T-helper 17 cell (primary cell): Measurements from ENCODE around the gene UBE2M. TPM values are rescaled to one million over a fixed set of nuclear protein-coding genes. Genes with fewer than 3 reads are reported as not detected.

Experiments
- ATAC-seq: fragments of 150-1000 bp; cut with Tn5 transposase; 2 replicates; pipeline ENCODE4 v1.10.0; 2021; ENCODE audit warnings: mild to moderate bottlenecking, moderate library complexity
- DNase-seq, 3 donors: peaks; one replicate each; pipeline versions ENCODE4 v3.0.0 to v3.0.0-alpha.2; 2020 to 2021
- H3K9me3 ChIP-seq: one replicate; pipeline ENCODE4 v1.7.0; 2013; ENCODE audit warnings: low read length, mild to moderate bottlenecking; ENCODE audit not compliant: control insufficient read depth, poor library complexity, severe bottlenecking
- H3K27ac Mint-ChIP-seq: one replicate; pipeline ENCODE4 v1.8.0; 2022; ENCODE audit warnings: mild to moderate bottlenecking, moderate library complexity, mixed read lengths
- H3K27me3 Mint-ChIP-seq: one replicate; pipeline ENCODE4 v1.8.0; 2022; ENCODE audit warnings: mixed read lengths
- H3K36me3 Mint-ChIP-seq: one replicate; pipeline ENCODE4 v1.8.0; 2022; ENCODE audit warnings: low read depth, mixed read lengths
- H3K4me1 Mint-ChIP-seq: one replicate; pipeline ENCODE4 v1.8.0; 2022; ENCODE audit warnings: mild to moderate bottlenecking, mixed read lengths
- H3K4me3 Mint-ChIP-seq: one replicate; pipeline ENCODE4 v1.8.0; 2022; ENCODE audit warnings: mild to moderate bottlenecking, moderate library complexity, mixed read lengths
- total RNA-seq, 4 donors: library from RNA in 2 of 4; stranded (reverse) in 2 of 4; gene quantifications; one replicate each; pipeline ENCODE4 v1.2.3 and lab custom pipeline; 2022 to 2026

The UBE2M gene
- total RNA-seq, 2 donors from 2014 or later, result 36.1 to 63.5 TPM

DNA sequence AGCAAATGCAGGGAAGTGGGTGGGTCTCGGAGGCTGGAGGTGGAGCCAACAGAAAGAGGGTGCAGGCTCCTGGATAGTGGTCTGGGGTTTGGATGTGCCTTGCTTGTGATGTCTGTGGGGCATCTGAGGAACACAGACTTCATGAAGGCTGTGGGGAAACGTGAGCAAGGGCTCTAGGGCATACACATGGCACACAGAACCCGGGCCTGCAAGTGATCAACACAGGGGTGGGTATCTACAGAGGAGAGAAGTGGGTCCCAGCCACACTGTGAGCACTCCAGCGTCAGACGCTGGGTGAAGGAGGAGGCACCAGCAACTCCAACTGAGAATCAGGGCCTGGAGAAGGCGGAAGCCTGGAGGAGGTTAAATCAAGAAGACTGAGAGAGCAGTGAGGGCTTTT lies 5.4 kb upstream of the UBE2M start:
- Mint-ChIP-seq H3K36me3 (no peaks in the 10 kb centered on the region), H3K4me3 (peak overlapping the region; percentile 94), H3K27me3 (no peaks in the 10 kb centered on the region), H3K27ac (peak overlapping the region; percentile 92), H3K4me1 (peaks cover 31% of the 10 kb centered on the region)
- DNase-seq (no peak), ATAC-seq (no peak)
- H3K9me3 ChIP-seq, result no peaks in the 10 kb centered on the region

DNA sequence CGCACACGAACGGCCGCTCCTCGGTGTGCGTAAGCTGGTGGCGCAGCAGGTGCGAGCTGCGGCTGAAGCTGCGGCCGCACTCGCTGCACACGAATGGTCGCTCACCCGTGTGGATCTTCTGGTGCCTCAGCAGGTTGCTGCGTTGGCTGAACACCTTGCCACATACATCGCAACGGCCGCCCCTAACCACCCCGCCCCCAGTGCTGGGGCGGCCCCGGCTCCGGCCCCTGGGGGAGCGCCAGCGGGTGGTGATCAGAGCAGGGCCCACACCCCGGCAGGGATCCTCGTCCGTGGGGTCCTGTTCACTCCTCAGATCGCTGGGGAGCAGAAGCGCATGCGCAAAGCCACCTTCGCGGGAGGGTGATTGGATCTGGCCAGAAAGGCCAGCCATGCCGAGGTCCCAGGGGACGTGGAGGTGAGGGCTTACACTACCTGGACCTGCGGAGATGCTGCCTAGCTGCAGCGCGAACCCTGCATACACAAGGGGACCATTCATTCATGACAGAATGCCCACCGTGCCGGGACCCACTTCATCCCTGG lies 4.7 kb upstream of the UBE2M start:
- Mint-ChIP-seq H3K27ac (peak overlapping the region; percentile 92), H3K36me3 (no peaks in the 10 kb centered on the region), H3K4me1 (peaks cover 29% of the 10 kb centered on the region), H3K4me3 (peak overlapping the region; percentile 94), H3K27me3 (no peaks in the 10 kb centered on the region)
- no peak for DNase-seq
- H3K9me3 ChIP-seq, result no peaks in the 10 kb centered on the region
- ATAC-seq, result no peak

DNA sequence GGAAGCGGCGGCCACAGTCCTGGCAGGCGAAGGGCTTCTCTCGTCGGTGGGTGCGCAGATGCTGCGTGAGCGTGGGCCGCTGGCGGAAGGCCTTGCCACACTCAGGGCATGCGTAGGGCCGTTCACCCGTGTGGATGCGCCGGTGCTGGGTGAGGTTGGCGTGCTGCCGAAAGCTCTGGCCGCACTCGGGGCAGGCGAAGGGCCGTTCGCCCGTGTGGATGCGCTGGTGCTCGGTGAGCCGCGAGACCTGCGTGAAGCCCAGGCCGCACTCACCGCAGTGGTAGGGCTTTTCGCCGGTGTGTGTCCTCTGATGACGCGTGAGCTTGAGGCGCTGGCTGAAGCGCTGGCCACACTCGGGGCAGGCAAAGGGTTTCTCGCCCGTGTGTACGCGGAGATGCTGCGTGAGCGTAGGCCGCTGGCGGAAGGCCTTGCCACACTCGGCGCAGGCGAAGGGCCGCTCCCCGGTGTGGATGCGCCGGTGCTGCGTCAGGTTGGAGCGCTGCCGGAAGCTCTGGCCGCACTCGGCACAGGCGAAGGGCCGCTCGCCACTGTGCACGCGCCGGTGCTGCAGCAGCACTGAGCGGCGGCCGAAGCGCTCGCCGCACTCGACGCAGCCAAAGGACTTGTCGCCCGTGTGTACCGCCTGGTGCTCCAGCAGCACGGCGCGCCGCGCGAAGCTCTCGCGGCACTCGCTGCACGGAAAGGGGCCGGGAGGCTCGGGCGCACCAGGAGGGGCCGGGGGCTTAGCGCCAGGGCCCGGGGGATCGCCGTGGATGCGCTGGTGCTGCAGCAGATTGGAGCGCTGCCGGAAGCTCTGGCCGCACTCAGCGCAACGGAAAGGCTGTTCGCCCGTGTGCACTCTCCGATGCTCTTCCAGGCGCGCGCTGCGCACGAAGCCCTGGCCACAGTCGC lies 4.0 kb upstream of the UBE2M start:
- peaks cover 37% of the 10 kb centered on the region for H3K4me1 Mint-ChIP-seq
- H3K36me3 Mint-ChIP-seq, result no peaks in the 10 kb centered on the region
- DNase-seq (no peak), ATAC-seq (no peak)
- peak overlapping the region; percentile 94 for H3K4me3 Mint-ChIP-seq
- H3K9me3 ChIP-seq, result no peaks in the 10 kb centered on the region
- H3K27me3 Mint-ChIP-seq, result no peaks in the 10 kb centered on the region
- H3K27ac Mint-ChIP-seq, result peak overlapping the region; percentile 54

DNA sequence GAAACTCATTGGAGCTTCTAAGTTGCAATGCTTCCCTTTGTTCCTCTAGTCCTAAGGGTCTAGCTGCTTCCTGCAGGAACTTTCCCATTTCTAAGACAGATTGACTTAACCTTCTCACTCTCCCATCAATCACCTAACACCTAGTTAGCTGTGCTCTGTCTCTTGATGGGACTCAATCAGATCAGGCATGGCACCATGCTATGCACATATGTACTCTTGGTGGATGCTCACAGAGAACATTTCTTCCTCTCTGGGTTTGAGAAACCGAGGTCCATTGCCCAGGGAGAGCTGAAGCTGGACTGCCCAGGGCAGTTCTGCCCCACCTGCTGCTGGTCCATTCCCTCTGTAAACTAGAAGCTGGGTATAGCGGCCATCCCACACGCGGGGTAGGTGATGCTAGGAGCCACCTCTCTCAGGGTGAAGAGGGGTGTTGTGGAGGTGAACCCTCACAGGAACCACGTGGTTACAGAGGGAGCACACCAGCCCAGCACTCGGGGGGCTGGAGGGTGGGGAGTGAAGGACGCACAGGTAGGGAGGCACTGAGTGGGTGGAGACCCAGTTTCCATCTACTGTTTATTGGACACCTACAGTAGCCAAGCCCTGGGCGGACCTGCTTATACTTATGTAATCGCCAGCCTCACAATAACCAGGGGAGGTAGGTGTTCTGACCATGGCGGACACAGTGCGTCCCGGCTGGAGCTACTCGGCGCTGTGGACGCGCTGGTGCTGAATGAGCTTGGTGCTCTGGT lies 3.1 kb upstream of the UBE2M start:
- Mint-ChIP-seq H3K27me3 (no peaks in the 10 kb centered on the region), H3K36me3 (no peaks in the 10 kb centered on the region), H3K4me1 (peaks cover 39% of the 10 kb centered on the region), H3K27ac (peak overlapping the region; percentile 54), H3K4me3 (peak overlapping the region; percentile 94)
- ATAC-seq, result no peak
- no peaks in the 10 kb centered on the region for H3K9me3 ChIP-seq
- DNase-seq, result no peak

DNA sequence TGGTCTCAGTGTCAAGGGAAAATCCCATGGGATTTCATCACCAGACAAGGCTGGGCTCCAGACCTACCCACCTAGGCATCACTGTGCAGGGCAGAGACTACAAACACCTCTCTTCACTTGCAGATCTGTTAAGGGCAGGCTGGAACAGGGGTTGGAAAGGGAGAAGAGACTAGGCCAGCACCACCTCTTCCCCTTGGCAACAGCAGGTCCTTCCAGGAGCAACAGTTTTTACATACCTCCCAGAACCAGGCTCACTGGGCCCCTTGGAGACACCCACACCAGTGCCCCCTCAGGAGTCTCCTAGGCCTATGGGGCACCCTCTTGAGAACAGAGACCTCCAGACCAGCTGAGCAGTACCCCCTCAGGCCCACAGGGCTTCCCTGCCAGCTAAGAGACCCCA lies 2.5 kb upstream of the UBE2M start:
- no peaks in the 10 kb centered on the region for H3K36me3 Mint-ChIP-seq
- peak overlapping the region; percentile 99 for H3K4me3 Mint-ChIP-seq
- no peak for DNase-seq
- no peaks in the 10 kb centered on the region for H3K9me3 ChIP-seq
- H3K27me3 Mint-ChIP-seq, result no peaks in the 10 kb centered on the region
- peaks cover 44% of the 10 kb centered on the region for H3K4me1 Mint-ChIP-seq
- H3K27ac Mint-ChIP-seq, result peak overlapping the region; percentile 54
- ATAC-seq, result no peak

DNA sequence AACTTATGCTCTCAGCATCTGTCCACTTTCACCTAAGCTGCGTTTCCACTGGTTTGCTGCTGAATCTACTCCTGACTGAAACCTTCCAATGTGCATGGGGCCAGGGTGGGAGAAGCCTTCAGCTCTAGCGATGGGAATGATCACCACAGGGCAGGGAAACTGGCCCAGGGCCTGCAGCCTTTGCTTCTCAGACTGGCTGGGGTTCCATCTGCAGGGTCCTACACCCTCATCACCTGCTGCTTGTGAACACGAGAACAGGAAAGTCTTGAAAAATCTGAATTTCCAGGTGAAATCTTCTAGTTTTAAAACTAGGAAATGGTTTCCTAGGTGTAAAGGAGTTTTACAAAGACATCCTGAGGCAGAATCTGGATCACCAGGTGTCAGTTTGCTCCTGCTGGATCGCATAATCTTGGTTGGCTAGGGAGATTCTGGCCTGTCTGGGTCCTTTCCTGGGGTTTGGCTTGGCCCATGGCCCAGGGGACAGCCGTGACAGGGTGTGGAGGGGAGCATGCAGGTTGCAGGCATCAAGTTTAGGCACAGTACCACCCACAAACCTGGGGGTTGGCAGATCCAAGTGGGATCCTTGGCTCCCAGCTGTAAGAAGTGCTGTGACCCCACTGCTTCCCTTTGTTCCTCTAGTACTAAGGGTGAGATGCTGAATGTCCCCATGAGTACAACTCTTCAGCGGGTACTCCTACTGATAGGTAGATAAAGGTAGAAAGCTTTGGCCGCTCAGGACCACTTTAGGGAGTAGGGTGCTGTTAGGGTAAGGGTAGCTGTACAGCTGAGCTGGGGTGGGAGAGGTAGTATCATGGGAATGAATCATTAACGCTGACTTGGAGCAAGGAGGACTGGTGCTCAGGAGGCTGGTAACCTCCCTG lies 1.8 kb upstream of the UBE2M start:
- H3K4me3 Mint-ChIP-seq, result peak overlapping the region; percentile 99
- ATAC-seq, result no peak
- peak overlapping the region; percentile 98 for H3K27ac Mint-ChIP-seq
- peaks cover 46% of the 10 kb centered on the region for H3K4me1 Mint-ChIP-seq
- H3K9me3 ChIP-seq, result no peaks in the 10 kb centered on the region
- H3K36me3 Mint-ChIP-seq, result no peaks in the 10 kb centered on the region
- no peak for DNase-seq
- H3K27me3 Mint-ChIP-seq, result no peaks in the 10 kb centered on the region

DNA sequence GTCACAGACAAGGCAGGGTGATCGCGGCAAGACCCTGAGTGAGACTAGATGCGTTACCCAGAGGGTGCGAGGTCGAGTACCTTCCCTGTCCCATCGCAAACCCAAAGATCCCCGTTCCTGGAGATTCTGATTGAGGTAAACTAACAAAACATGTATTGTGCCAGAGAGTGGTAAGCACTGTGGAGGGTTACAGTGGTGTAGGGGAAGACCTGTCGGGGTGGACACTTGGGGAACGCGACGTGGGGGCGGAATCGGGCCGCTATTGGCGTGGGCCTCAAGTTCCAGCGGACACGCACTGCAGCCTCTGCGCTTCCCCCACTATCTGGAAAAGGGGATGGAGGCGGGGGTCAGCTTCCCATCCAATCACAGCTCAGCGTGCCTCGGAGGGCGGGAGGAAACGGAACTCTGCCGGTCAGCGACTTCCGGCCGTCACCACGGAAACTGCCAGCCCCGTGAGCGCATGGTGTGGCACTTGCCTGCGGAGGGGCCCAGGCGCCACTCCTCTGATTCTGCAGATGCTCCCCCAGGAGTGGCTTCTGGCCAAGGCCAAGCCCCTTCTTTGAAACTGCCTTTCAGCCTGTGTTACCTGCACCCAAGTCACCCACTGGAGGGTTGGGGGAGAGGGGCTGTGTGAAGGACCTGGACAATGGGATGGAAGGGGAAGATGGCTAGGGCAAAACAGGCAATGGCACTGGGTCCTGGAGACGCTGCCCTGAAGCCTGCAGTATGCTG lies 1.0 kb upstream of the UBE2M start:
- H3K4me1 Mint-ChIP-seq, result peaks cover 52% of the 10 kb centered on the region
- ATAC-seq, result no peak

DNA sequence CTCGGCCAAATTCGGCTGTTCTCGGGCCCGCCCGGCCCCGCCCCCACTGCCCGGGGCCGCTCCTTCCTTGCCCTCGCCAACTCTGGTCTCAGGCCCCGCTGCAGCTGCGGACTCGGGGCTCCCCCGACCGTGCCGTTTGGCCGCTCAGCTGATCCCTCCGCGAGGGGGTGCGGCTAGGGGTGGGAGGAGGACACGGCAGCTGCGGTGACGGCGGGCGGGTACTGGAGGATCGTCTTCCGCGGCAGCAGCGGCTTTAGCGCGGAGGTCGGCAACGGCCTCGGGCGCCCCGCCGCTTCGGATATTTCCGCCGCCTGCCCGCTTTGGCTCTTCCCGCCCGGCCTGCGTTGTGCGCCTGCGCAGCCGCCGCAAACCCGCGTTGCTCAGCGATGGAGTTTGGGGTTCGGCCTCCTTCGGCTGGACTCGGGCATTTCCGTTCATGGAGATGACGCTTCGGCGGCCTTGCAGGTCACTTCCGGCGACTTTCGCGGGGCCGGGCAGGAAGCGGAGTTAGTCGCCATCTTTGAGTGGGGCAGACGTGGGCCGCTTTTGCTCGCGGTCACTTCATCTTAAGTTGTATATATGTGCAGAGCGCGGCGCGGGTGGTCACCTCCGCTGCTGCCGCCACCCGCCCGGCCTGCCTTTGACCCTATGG lies 338 bp upstream of the UBE2M start:
- Mint-ChIP-seq H3K27ac (peak overlapping the region; percentile 98), H3K27me3 (no peaks in the 10 kb centered on the region), H3K4me1 (peaks cover 54% of the 10 kb centered on the region), H3K4me3 (peak overlapping the region; percentile 99), H3K36me3 (no peaks in the 10 kb centered on the region)
- no peaks in the 10 kb centered on the region for H3K9me3 ChIP-seq
- peak; percentile 75 for ATAC-seq
- DNase-seq, result peak; percentile 99 to 100 (median 99)

More for the DNA sequence above, 1.0 kb upstream of the UBE2M start:
- H3K27me3 Mint-ChIP-seq, result no peaks in the 10 kb centered on the region
- H3K27ac Mint-ChIP-seq, result peak overlapping the region; percentile 98
- H3K4me3 Mint-ChIP-seq, result peak overlapping the region; percentile 99
- DNase-seq, result peak in 1 of 3 donors; percentile 20
- no peaks in the 10 kb centered on the region for H3K36me3 Mint-ChIP-seq
- H3K9me3 ChIP-seq, result no peaks in the 10 kb centered on the region

DNA sequence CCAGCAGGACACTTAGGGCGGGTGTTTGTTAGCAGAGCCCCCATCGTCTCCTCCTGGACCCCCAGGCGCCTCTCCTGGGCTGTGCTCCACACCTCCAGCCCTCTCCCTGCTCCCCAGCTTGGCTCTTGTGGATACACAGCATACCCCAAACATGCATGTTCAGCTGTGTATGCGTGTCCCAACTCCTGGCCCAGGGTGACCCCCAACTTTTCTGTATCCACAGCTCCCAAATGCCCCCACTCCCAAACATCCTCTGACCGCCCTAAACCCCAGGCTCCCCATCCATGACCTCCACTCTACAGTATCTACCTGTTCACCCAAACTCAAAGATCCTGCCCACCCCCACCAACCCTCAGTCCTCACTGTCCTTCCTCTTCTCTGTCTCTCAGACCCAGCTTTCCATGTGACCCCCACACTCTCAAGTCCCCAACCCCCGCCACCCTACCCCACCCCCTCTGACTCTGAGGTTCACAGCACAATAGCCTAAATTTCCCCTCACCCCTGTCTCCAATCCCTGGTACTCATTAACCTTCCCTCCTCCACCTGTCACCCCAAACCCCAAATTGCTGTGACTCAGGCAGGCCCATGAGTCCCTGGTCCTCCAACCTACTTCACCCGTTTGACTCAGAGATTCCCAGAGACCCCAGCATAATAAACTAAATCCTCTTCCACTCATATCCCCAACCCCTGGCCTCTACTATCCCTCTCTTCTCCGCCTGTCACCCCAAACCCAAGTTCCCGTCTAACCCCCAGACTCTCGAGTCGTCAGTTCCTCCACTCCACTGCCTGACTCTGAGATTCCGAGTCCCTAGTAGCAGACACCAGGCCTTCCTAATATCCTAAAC lies 968 bp downstream of the UBE2M start:
- Mint-ChIP-seq H3K4me1 (peaks cover 53% of the 10 kb centered on the region), H3K36me3 (peaks cover 5% of the 10 kb centered on the region), H3K4me3 (peak overlapping the region; percentile 99), H3K27me3 (no peaks in the 10 kb centered on the region), H3K27ac (peak overlapping the region; percentile 98)
- ATAC-seq (no peak), DNase-seq (no peak)
- no peaks in the 10 kb centered on the region for H3K9me3 ChIP-seq

DNA sequence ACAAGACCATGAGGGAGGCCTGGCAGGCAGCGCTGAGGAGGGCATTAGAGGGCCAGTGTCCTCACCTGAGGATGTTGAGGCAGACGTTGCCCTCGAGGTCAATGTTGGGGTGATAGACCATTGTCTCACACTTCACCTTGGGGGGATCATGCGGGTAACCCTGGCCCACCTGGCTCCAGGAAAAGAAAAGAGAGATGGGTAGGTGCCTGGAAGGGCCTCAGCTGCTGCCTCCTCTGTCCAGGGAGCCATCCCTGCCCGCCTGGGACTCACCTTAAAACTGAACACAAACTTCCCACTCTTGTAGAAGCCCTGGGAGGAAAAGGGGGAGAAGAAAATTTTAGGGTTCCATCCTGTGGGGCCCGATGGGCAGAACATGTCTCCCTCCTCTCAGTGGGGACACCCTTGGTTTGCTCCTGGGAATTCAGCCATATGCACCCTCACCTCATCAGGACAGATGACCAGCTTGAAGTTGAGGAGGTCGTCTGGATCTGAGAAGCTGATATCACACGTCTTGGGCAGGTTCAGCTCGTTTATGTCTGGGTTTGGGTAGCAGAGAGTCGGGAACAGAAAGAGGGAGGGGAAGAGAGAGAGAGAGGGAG lies 1.7 kb downstream of the UBE2M start:
- H3K9me3 ChIP-seq, result no peaks in the 10 kb centered on the region
- peak overlapping the region; percentile 98 for H3K27ac Mint-ChIP-seq
- ATAC-seq (no peak), DNase-seq (no peak)
- peaks cover 53% of the 10 kb centered on the region for H3K4me1 Mint-ChIP-seq
- H3K36me3 Mint-ChIP-seq, result peaks cover 9% of the 10 kb centered on the region
- no peaks in the 10 kb centered on the region for H3K27me3 Mint-ChIP-seq
- peak overlapping the region; percentile 99 for H3K4me3 Mint-ChIP-seq
